ENCODE measurements around the gene EXOC4. TPM values are rescaled to one million over a fixed set of nuclear protein-coding genes. Genes with fewer than 3 reads are reported as not detected.

The EXOC4 gene
- total RNA-seq, 1 donor from 2014 or later = 145 TPM

GRCh38 chr7:133931053-133931452 is 678.2 kb downstream of the EXOC4 start:
- Mint-ChIP-seq H3K27me3 (no peaks in the 10 kb centered on the region), H3K9me3 (ENCODE audit: low read depth) (no peaks in the 10 kb centered on the region), H3K4me3 (ENCODE audit: low read depth) (no peak overlapping the region), H3K4me1 (ENCODE audit: low read depth) (peaks cover 4% of the 10 kb centered on the region), H3K27ac (no peak overlapping the region), H3K36me3 (ENCODE audit: insufficient read depth) (peaks cover 2% of the 10 kb centered on the region)
- no peak for TF ChIP-seq CTCF (IDR thresholded peaks at IDR 0.05; ENCODE audit: unreplicated experiment)
- DNase-seq (ENCODE audit: low spot score, unreplicated experiment) = no peak

GRCh38 chr7:133932591-133932990 is 679.7 kb downstream of the EXOC4 start:
- peaks cover 2% of the 10 kb centered on the region for H3K36me3 Mint-ChIP-seq (ENCODE audit: insufficient read depth)
- H3K27me3 Mint-ChIP-seq = no peaks in the 10 kb centered on the region
- peaks cover 4% of the 10 kb centered on the region for H3K4me1 Mint-ChIP-seq (ENCODE audit: low read depth)
- no peaks in the 10 kb centered on the region for H3K9me3 Mint-ChIP-seq (ENCODE audit: low read depth)
- no peak overlapping the region for H3K4me3 Mint-ChIP-seq (ENCODE audit: low read depth)
- DNase-seq (ENCODE audit: low spot score, unreplicated experiment) = no peak
- H3K27ac Mint-ChIP-seq = no peak overlapping the region
- no peak for TF ChIP-seq CTCF (IDR thresholded peaks at IDR 0.05; ENCODE audit: unreplicated experiment)

GRCh38 chr7:133934262-133934976 is 681.5 kb downstream of the EXOC4 start:
- no peak for TF ChIP-seq CTCF (IDR thresholded peaks at IDR 0.05; ENCODE audit: unreplicated experiment)
- H3K36me3 Mint-ChIP-seq (ENCODE audit: insufficient read depth) = peaks cover 5% of the 10 kb centered on the region
- DNase-seq (ENCODE audit: low spot score, unreplicated experiment) = no peak
- no peaks in the 10 kb centered on the region for H3K27me3 Mint-ChIP-seq
- H3K27ac Mint-ChIP-seq = no peak overlapping the region
- no peak overlapping the region for H3K4me3 Mint-ChIP-seq (ENCODE audit: low read depth)
- H3K4me1 Mint-ChIP-seq (ENCODE audit: low read depth) = peaks cover 4% of the 10 kb centered on the region
- H3K9me3 Mint-ChIP-seq (ENCODE audit: low read depth) = no peaks in the 10 kb centered on the region

GRCh38 chr7:133934977-133935330 is 682.1 kb downstream of the EXOC4 start:
- no peaks in the 10 kb centered on the region for H3K9me3 Mint-ChIP-seq (ENCODE audit: low read depth)
- TF ChIP-seq CTCF (IDR thresholded peaks at IDR 0.05; ENCODE audit: unreplicated experiment) = no peak
- H3K27me3 Mint-ChIP-seq = no peaks in the 10 kb centered on the region
- no peak for DNase-seq (ENCODE audit: low spot score, unreplicated experiment)
- no peak overlapping the region for H3K27ac Mint-ChIP-seq
- peaks cover 5% of the 10 kb centered on the region for H3K36me3 Mint-ChIP-seq (ENCODE audit: insufficient read depth)
- no peak overlapping the region for H3K4me3 Mint-ChIP-seq (ENCODE audit: low read depth)
- H3K4me1 Mint-ChIP-seq (ENCODE audit: low read depth) = peaks cover 4% of the 10 kb centered on the region

GRCh38 chr7:133936074-133936473 is 683.2 kb downstream of the EXOC4 start:
- peaks cover 7% of the 10 kb centered on the region for H3K36me3 Mint-ChIP-seq (ENCODE audit: insufficient read depth)
- no peak overlapping the region for H3K27ac Mint-ChIP-seq
- no peak for TF ChIP-seq CTCF (IDR thresholded peaks at IDR 0.05; ENCODE audit: unreplicated experiment)
- no peaks in the 10 kb centered on the region for H3K9me3 Mint-ChIP-seq (ENCODE audit: low read depth)
- H3K4me3 Mint-ChIP-seq (ENCODE audit: low read depth) = no peak overlapping the region
- H3K27me3 Mint-ChIP-seq = no peaks in the 10 kb centered on the region
- no peak for DNase-seq (ENCODE audit: low spot score, unreplicated experiment)
- H3K4me1 Mint-ChIP-seq (ENCODE audit: low read depth) = peaks cover 3% of the 10 kb centered on the region

Measured in progenitor cell of endocrine pancreas (in vitro differentiated cells).